Measurements from ENCODE around the gene DLGAP1.
"Not testable (repeated sequence)": the region's sequence is repeated elsewhere in the genome, so short reads cannot be mapped to it uniquely, and the experiment has no call there.

DLGAP1 gene

DNA sequence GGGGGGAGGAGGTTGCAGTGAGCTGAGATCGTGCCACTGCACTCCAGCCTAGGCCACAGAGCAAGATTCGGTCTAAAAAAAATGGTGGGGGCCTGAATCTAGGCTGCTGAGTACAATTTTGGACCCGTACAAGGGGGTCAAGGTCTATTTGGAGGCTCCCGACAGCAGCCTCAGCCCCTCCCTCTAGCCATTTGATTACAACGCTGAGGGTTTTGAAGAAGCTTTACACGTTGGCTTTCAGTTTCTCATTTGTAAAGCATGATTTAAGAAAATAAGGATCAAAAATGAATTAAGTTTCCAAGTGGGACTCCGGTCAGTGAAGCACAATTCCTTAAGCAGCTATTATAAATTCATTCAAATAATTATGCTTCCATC lies 871.2 kb downstream of the DLGAP1 start:
- DNase-seq (ENCODE audit: low read depth), result no peak

DNA sequence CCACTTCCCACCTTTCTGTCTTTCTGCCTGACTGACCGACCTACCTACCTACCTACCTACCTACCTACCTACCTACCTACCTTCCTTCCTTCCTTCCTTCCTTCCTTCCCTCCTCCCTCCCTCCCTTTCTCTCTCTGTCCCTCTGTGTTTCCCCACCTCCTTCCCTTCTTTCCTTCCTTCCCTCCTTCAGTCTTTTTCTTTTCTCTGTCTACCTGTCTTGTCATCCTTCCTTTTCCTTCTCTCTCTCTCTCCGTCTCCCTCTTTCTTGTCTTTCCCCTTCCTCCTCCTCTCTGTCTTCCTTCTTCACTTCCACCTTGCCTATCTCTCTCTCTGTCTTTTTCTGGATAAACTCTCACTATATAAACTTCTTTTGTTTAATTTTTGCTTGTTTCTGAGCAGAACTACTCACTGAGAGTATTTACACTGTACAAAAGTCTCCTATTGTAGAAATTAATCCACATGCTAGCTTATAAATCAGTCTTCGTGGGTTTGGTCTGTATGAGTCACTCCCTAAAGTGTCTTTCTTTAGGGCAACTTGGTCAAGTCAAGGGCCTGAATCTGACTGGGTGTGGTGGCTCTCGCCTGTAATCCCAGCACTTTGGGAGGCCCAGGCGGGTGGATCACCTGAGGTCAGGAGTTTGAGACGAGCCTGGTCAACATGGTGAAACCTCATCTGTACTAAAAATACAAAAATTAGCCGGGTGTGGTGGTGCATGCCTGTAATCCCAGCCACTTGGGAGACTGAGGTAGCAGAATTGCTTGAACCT lies 871.8 kb downstream of the DLGAP1 start:
- DNase-seq (ENCODE audit: low read depth), result not testable (repeated sequence)

DNA sequence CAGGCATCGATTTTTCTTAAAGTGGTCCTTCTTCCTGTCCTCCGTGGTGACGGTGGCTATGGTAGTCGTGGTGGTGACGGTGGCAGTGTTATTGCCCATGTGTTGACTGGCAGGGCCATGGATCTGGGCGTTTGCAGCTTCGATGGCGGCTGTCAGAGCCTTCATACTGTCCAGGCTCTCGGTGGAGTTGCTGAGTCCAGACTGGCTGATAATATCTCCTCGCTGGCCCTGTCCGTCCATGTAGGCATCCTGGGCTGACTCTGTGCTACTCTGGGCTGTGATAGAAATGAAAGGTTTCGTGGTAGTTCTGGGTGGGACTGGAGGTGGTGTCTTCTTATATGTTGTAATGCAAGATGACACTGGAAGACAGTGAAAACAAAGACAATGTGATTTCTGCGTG lies 873.2 kb downstream of the DLGAP1 start:
- DNase-seq (ENCODE audit: low read depth), result no peak

GRCh38 chr18:3580523-3581025 lies 874.5 kb downstream of the DLGAP1 start:
- not testable (repeated sequence) for DNase-seq (ENCODE audit: low read depth)

DNA sequence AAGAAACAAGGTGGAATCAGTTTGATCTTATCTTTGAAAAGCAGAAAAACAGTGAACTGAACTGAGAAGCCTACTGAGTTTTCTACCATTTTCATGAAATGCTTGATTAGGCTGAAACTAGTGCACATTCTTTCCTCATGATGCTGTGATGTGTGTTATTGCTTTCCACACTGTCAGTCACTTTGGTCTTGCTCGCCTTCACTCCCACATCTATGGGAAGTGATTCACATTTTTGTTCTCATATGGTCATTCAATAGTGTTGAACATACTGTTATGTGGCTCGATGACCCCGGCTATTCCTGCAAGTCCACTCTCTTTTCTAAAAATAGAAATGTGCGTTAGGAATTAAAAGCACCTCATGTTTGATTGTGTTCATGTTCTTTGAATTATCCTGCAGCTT lies 875.4 kb downstream of the DLGAP1 start:
- no peak for DNase-seq (ENCODE audit: low read depth)

GRCh38 chr18:3578621-3579020 lies 876.5 kb downstream of the DLGAP1 start:
- no peak for DNase-seq (ENCODE audit: low read depth)

- no peak for DNase-seq (ENCODE audit: low read depth)
These were observed 877.7 kb downstream of the DLGAP1 start for GRCh38 chr18:3577281-3577855.

DNA sequence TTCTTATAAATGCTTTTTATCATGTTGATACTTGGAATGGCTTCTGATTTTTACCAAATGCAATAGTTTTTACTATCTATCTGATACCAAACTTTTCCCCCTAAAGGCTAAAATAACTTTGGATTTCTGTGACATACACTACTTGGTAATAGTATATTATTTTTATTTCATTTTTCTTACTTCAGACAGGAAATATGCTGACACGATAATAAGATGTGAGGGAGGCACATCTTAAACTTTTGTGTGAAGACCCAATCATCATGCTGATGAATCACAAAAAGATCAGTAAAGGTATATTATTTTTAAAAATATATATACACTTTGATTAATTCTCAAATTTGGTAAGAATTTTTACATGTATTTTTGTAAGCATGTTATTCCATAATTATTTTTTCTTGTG lies 882.3 kb downstream of the DLGAP1 start:
- no peak for DNase-seq (ENCODE audit: low read depth)

GRCh38 chr18:3566851-3567250 lies 888.3 kb downstream of the DLGAP1 start:
- no peak for DNase-seq (ENCODE audit: low read depth)

GRCh38 chr18:3560755-3561154 lies 894.4 kb downstream of the DLGAP1 start:
- DNase-seq (ENCODE audit: low read depth), result no peak

GRCh38 chr18:3554811-3555427 lies 900.2 kb downstream of the DLGAP1 start:
- DNase-seq (ENCODE audit: low read depth), result no peak

GRCh38 chr18:3554091-3554601 lies 901.0 kb downstream of the DLGAP1 start:
- no peak for DNase-seq (ENCODE audit: low read depth)

- DNase-seq (ENCODE audit: low read depth), result no peak
These were observed 902.8 kb downstream of the DLGAP1 start for GRCh38 chr18:3552305-3552704.

- DNase-seq (ENCODE audit: low read depth), result no peak
These were observed 907.1 kb downstream of the DLGAP1 start for GRCh38 chr18:3547891-3548615.

DNA sequence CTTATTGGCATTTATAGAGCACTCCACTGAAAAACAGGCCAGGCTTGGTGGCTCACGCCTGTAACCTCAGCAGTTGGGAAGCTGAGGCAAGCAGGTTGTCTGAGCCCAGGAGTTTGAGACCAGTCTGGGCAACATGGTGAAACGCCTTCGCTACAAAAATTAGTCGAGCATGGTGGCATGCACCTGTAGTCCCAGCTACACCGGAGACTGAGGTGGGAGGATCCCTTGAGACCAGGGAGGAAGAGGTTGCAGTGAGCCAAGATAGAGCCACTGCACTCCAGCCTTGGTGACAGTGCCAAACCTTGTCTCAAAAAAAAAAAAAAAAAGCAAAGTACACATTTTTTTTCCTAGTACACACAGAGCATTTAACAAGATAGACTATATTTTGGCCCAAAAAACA lies 909.0 kb downstream of the DLGAP1 start:
- no peak for DNase-seq (ENCODE audit: low read depth)

- DNase-seq (ENCODE audit: low read depth), result no peak
These were observed 910.6 kb downstream of the DLGAP1 start for GRCh38 chr18:3544537-3544936.

DNA sequence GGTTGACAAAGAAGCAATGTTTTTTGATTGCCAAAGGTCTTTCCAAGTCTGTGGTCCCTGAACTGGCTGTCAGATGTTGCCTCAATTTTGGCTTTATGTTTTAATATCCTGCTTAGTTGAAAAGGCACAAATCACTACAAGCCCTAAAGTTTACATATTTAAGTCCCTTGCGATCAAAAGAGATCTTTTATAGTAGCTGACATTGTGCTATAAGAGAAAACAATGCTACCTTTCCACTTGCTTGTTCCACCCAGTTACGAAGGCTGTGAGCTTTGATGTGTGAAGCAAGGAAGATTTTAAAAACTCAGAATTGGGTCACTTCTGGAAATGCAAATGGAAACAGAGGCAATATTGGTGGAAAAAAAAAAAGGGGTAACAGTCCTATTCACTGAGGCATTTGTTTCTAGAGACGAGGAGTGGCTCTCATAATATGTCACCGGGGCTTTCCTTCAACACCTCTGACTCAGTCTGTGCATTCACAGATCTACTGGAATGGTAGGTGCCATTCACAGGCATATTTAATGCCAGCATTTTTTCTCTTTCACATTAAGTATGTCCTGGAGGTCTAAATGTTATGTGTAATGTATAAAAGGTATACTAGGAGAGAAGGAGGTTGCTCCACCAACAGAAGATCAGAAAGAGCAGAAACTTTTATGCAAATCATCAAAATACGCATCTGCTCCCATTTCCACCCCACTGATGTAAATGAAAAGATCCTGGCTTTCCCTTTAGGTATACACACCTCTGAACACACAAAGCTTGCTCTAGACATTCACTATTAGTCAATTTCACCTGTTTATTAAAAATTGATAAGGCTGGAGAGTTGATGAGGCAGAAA lies 913.3 kb downstream of the DLGAP1 start:
- DNase-seq (ENCODE audit: low read depth), result no peak

DNA sequence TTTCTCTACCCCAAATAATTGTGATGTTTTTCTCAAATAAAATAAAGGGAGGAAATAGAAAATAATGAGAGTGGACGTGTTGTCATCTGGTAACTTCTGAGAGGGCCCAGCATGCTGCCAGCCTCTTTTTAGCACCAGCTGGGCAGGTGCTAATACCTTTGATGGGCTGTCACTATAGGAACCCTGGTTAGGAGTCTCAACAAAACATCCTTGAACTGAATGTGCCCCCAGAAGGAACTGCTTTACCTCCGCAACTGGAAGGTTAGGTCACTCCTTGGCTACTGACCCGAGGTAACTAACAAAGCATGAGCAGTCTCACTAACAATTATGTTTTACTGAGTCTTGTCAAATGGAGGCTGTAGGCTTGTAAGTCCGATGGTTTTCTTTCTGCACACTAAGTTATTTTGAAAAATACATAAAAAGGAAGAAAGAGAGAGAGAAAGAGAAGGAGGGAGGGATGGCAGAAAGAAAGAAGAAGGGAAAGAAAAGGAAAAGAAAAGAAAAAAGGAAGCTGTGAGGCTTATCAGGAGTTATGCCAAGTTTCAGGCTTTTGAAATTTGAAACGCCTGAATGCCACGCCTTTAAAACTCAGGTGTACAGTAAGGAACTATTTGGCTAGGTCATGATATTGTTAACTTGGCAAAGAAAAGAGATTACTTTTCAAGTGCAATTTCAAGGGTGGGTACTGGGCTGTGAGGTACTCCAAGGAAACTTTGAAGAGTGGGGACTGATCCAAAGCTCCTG lies 914.1 kb downstream of the DLGAP1 start:
- no peak for DNase-seq (ENCODE audit: low read depth)

- no peak for DNase-seq (ENCODE audit: low read depth)
These were observed 916.0 kb downstream of the DLGAP1 start for GRCh38 chr18:3538954-3539617.

DNA sequence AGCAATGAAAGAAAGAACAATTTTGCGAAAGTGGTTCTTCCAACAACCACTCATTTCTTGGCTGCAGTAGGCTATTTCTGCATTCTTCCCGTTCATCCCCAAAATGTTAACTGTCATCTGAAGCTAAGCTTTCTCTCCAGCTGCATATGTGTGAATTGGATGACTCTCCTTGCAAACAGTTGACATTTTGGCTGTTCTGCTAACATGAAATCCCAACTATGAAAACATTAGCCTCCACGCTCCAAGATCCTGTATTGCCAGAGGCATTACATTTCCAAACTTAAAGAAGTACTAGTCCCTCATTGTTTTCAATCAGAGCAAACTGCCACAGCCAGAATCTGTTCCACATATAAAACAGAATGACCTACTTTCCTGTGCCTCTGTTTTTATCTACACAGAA lies 916.7 kb downstream of the DLGAP1 start:
- no peak for DNase-seq (ENCODE audit: low read depth)
